Breast epithelium (tissue), 4 donors: ENCODE results near the gene HTR1A. TPM values are rescaled to one million over a fixed set of nuclear protein-coding genes. Genes with fewer than 3 reads are reported as not detected.

Experiments
- DNase-seq, 2 donors: peaks; one replicate each; pipeline ENCODE4 v3.0.0-alpha.2; 2019; ENCODE audit warnings: low spot score in 2 of 2
- H3K27ac ChIP-seq, 2 donors: fragments of 200-600 bp; sonication (generic) in 1 of 2; one replicate each; pipeline ENCODE4 v1.5.1; 2016 to 2019; ENCODE audit warnings: mild to moderate bottlenecking in 1 of 2
- H3K27me3 ChIP-seq, 2 donors: fragments of 200-600 bp; sonication (generic) in 1 of 2; one replicate each; pipeline versions ENCODE4 v1.5.1 to v1.6.0; 2017 to 2019; ENCODE audit warnings: control low read depth in 1 of 2, mild to moderate bottlenecking in 1 of 2
- H3K36me3 ChIP-seq: fragments of 200-600 bp; one replicate; pipeline ENCODE4 v1.5.1; 2019
- H3K4me1 ChIP-seq, 2 donors: fragments of 200-600 bp; sonication (generic); one replicate each; pipeline ENCODE4 v1.5.1; 2016 to 2019; ENCODE audit warnings: control low read depth in 1 of 2
- H3K4me3 ChIP-seq, 3 donors: fragments of 200-600 bp; sonication (generic); 1 replicate in 2 of 3; 2 replicates in 1 of 3; pipeline ENCODE4 v1.5.1; 2016 to 2019; ENCODE audit warnings: mild to moderate bottlenecking in 3 of 3, moderate library complexity in 2 of 3
- H3K9me3 ChIP-seq, 2 donors: fragments of 200-600 bp; sonication (generic) in 1 of 2; one replicate each; pipeline ENCODE4 v1.5.1; 2016 to 2019; ENCODE audit warnings: control low read depth in 1 of 2
- CTCF ChIP-seq, 3 donors: fragments of 450-650 bp; IDR thresholded peaks; one replicate each; pipeline ENCODE4 v1.5.1; 2016 to 2017; ENCODE audit warnings: antibody characterized with exemption in 3 of 3, mild to moderate bottlenecking in 3 of 3, moderate library complexity in 3 of 3
- POLR2A ChIP-seq: fragments of 450-650 bp; IDR thresholded peaks from one replicate; pipeline ENCODE4 v1.6.1; 2016; ENCODE audit warnings: antibody characterized with exemption, mild to moderate bottlenecking, moderate library complexity
- POLR2AphosphoS5 ChIP-seq, 3 donors: sonication (generic); formaldehyde crosslinking; IDR thresholded peaks; one replicate each; pipeline ENCODE4 v1.6.1; 2017; ENCODE audit warnings: antibody characterized with exemption in 3 of 3
- intact Hi-C: fragments of 100-400 bp; cut with DNase I; formaldehyde crosslinking; loops from one replicate; pipeline ENCODE4 v1.15.1; 2023; ENCODE audit warnings: low total_unique reads
- total RNA-seq, 3 donors: library from RNA; depleted of rRNA; stranded (reverse); fragments of >200 nt; gene quantifications; one replicate each; pipeline ENCODE4 v1.1.0, GENCODE V29; 2016

Gene HTR1A
- total RNA-seq, 3 donors from 2014 or later, result not detected

GRCh38 chr5:63931836-63932235 is 30.4 kb downstream of the HTR1A start:
- Histone ChIP-seq H3K4me1 (no peaks in the 10 kb centered on the region), H3K4me3 (no peak overlapping the region), H3K27me3 (no peaks in the 10 kb centered on the region), H3K36me3 (no peaks in the 10 kb centered on the region), H3K9me3 (no peaks in the 10 kb centered on the region), H3K27ac (no peak overlapping the region)
- intact Hi-C loops, result no loop called here
- TF ChIP-seq POLR2AphosphoS5 (IDR thresholded peaks at IDR 0.05) (no peak), POLR2A (no peak), CTCF (IDR thresholded peaks at IDR 0.05) (no peak)
- DNase-seq, result no peak

GRCh38 chr5:63928451-63928850 is 33.8 kb downstream of the HTR1A start:
- intact Hi-C loops, result no loop called here
- Histone ChIP-seq H3K36me3 (no peaks in the 10 kb centered on the region), H3K4me3 (no peak overlapping the region), H3K27ac (no peak overlapping the region), H3K4me1 (no peaks in the 10 kb centered on the region), H3K27me3 (no peaks in the 10 kb centered on the region), H3K9me3 (no peaks in the 10 kb centered on the region)
- no peak for DNase-seq
- TF ChIP-seq POLR2A, result no peak
- no peak for TF ChIP-seq CTCF (IDR thresholded peaks at IDR 0.05)
- TF ChIP-seq POLR2AphosphoS5 (IDR thresholded peaks at IDR 0.05), result no peak

- H3K27ac ChIP-seq, result no peak overlapping the region
- H3K27me3 ChIP-seq, result no peaks in the 10 kb centered on the region
- no peaks in the 10 kb centered on the region for H3K36me3 ChIP-seq
- H3K9me3 ChIP-seq, result no peaks in the 10 kb centered on the region
- intact Hi-C loops, result no loop called here
- H3K4me1 ChIP-seq, result no peaks in the 10 kb centered on the region
- DNase-seq, result no peak
- TF ChIP-seq POLR2A (no peak), POLR2AphosphoS5 (IDR thresholded peaks at IDR 0.05) (no peak), CTCF (IDR thresholded peaks at IDR 0.05) (no peak)
- H3K4me3 ChIP-seq, result no peak overlapping the region
Observed at GRCh38 chr5:63923914-63924313, 38.3 kb downstream of the HTR1A start.

GRCh38 chr5:63919763-63920478 is 42.3 kb downstream of the HTR1A start:
- H3K9me3 ChIP-seq, result no peaks in the 10 kb centered on the region
- H3K36me3 ChIP-seq, result no peaks in the 10 kb centered on the region
- no peak overlapping the region for H3K27ac ChIP-seq
- no peak for TF ChIP-seq POLR2A
- no peak for TF ChIP-seq POLR2AphosphoS5 (IDR thresholded peaks at IDR 0.05)
- no peak for TF ChIP-seq CTCF (IDR thresholded peaks at IDR 0.05)
- no peak overlapping the region for H3K4me3 ChIP-seq
- no peak for DNase-seq
- no peaks in the 10 kb centered on the region for H3K27me3 ChIP-seq
- intact Hi-C loops, result no loop called here
- no peaks in the 10 kb centered on the region for H3K4me1 ChIP-seq

GRCh38 chr5:63916786-63917185 is 45.5 kb downstream of the HTR1A start:
- intact Hi-C loops, result no loop called here
- H3K27ac ChIP-seq, result no peak overlapping the region
- no peak for TF ChIP-seq CTCF (IDR thresholded peaks at IDR 0.05)
- TF ChIP-seq POLR2A, result no peak
- TF ChIP-seq POLR2AphosphoS5 (IDR thresholded peaks at IDR 0.05), result no peak

More at GRCh38 chr5:63916786-63917185, 45.5 kb downstream of the HTR1A start:
- no peaks in the 10 kb centered on the region for H3K27me3 ChIP-seq
- no peaks in the 10 kb centered on the region for H3K4me1 ChIP-seq
- H3K36me3 ChIP-seq, result no peaks in the 10 kb centered on the region
- H3K9me3 ChIP-seq, result no peaks in the 10 kb centered on the region
- no peak for DNase-seq
- no peak overlapping the region for H3K4me3 ChIP-seq
